Activated T-cell treated with anti-CD3 and anti-CD28 coated beads, Interleukin-2, amount 50 U/mL, for 1 hour (primary cell): ENCODE measurements around the gene CATSPER3.

Source experiments
- DNase-seq: peaks from one replicate; pipeline ENCODE4 v3.0.0-alpha.2; 2020

The CATSPER3 gene

GRCh38 chr5:134967607-134968006 lies at the start of gene CATSPER3:
Gene CATSPER3, plus strand, starts transcription at chr5:134967907. Its CDS starts 85 bp downstream, at chr5:134967992.
- no peak for DNase-seq

- no peak for DNase-seq
Observed at GRCh38 chr5:134918861-134919260, 48.8 kb upstream of the CATSPER3 start.

GRCh38 chr5:134920848-134921575 lies 46.7 kb upstream of the CATSPER3 start:
- no peak for DNase-seq

GRCh38 chr5:134932508-134932907 lies 35.2 kb upstream of the CATSPER3 start:
- no peak for DNase-seq

GRCh38 chr5:134934202-134934601 lies 33.5 kb upstream of the CATSPER3 start:
- no peak for DNase-seq

- DNase-seq, result no peak
Observed at GRCh38 chr5:134935711-134936602, 31.8 kb upstream of the CATSPER3 start.

- no peak for DNase-seq
Observed at GRCh38 chr5:134937526-134937925, 30.2 kb upstream of the CATSPER3 start.

GRCh38 chr5:134938030-134938429 lies 29.7 kb upstream of the CATSPER3 start:
- DNase-seq, result no peak

- no peak for DNase-seq
Observed at GRCh38 chr5:134939500-134939899, 28.2 kb upstream of the CATSPER3 start.

- DNase-seq, result no peak
Observed at GRCh38 chr5:134943547-134943946, 24.2 kb upstream of the CATSPER3 start.

- DNase-seq, result no peak
Observed at GRCh38 chr5:134944630-134945029, 23.1 kb upstream of the CATSPER3 start.

- DNase-seq, result no peak
Observed at GRCh38 chr5:134945041-134945440, 22.7 kb upstream of the CATSPER3 start.

- no peak for DNase-seq
Observed at GRCh38 chr5:134948911-134949310, 18.8 kb upstream of the CATSPER3 start.

GRCh38 chr5:134949316-134949715 lies 18.4 kb upstream of the CATSPER3 start:
- DNase-seq, result no peak

- DNase-seq, result no peak
Observed at GRCh38 chr5:134957920-134958608, 9.6 kb upstream of the CATSPER3 start.

- DNase-seq, result no peak
Observed at GRCh38 chr5:134958755-134959154, 9.0 kb upstream of the CATSPER3 start.

GRCh38 chr5:134963098-134963497 lies 4.6 kb upstream of the CATSPER3 start:
- no peak for DNase-seq

GRCh38 chr5:134964359-134965270 lies 3.1 kb upstream of the CATSPER3 start:
- DNase-seq, result no peak

- DNase-seq, result no peak
Observed at GRCh38 chr5:134965271-134965825, 2.4 kb upstream of the CATSPER3 start.

- DNase-seq, result no peak
Observed at GRCh38 chr5:134968055-134968454, 348 bp downstream of the CATSPER3 start.

- no peak for DNase-seq
Observed at GRCh38 chr5:134969166-134969565, 1.5 kb downstream of the CATSPER3 start.
